GM12891 (cell line): ENCODE data around the gene ZNF438.

Source experiments
- DNase-seq: peaks from one replicate; pipeline ENCODE4 v3.0.0; 2011; ENCODE audit warnings: low spot score; ENCODE audit not compliant: insufficient read length
- FAIRE-seq: peaks from 2 replicates; lab custom pipeline; 2011; peaks lifted over from hg19 to GRCh38; lab: Jason Lieb, UNC
- PAX5 ChIP-seq: IDR thresholded peaks from 2 replicates; pipeline ENCODE4 v1.6.1; 2011; ENCODE audit warnings: low read length, moderate library complexity, mild to moderate bottlenecking; ENCODE audit not compliant: insufficient read depth, severe bottlenecking
- POLR2A ChIP-seq: IDR thresholded peaks from 2 replicates; pipeline ENCODE4 v1.6.1; 2011; ENCODE audit warnings: low read depth, low read length, control low read depth
- POLR2AphosphoS5 ChIP-seq: IDR thresholded peaks from 2 replicates; pipeline ENCODE4 v1.6.1; 2011; ENCODE audit warnings: low read depth, low read length, control low read depth
- POU2F2 ChIP-seq: IDR thresholded peaks from 2 replicates; pipeline ENCODE4 v1.6.1; 2011; ENCODE audit warnings: low read depth, mild to moderate bottlenecking, control low read depth, low read length, moderate library complexity
- SPI1 ChIP-seq: IDR thresholded peaks from 2 replicates; pipeline ENCODE4 v1.6.1; 2011; ENCODE audit warnings: low read depth, low read length, control low read depth
- TAF1 ChIP-seq: IDR thresholded peaks from 2 replicates; pipeline ENCODE4 v1.6.1; 2011; ENCODE audit warnings: low read depth, low read length, control low read depth

Gene ZNF438

DNA sequence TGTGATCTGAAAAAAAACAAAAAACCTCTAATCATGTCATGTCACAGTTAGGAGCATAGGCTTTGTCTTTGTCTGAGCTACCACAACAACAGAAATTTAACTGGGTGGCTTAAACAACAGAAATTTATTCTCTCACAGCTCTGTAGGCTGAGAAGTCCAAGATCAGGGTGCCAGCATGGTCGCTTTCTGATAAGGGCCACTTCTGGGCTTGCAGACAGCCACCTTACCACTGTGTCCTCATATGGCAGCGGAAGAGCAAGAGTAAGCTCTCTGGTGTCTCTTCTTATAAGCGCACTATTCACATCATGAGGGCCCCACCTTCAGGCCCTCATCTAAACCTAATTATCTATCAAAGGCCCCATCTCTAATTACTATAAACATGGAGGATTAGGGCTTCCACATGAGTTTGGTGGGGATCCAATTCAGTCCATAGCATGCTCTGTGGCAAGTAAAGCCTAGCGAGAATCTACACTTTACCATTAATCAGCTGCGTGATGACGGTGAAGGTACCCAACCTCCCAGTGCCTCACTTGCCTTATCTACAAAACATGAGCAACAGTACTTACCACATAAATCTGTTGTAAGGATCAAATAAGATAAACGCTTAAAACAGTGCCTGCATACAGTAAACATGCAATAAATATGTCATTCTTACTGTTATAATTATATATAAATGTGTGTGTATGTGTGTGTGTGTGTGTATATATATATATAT, 17.3 kb downstream of the ZNF438 start:
- DNase-seq (no peak), FAIRE-seq (no peak)
- TF ChIP-seq SPI1 = no peak
- TF ChIP-seq POU2F2 = no peak
- TF ChIP-seq TAF1 = no peak
- TF ChIP-seq POLR2A = no peak
- TF ChIP-seq POLR2AphosphoS5 = no peak
- TF ChIP-seq PAX5 = no peak

DNA sequence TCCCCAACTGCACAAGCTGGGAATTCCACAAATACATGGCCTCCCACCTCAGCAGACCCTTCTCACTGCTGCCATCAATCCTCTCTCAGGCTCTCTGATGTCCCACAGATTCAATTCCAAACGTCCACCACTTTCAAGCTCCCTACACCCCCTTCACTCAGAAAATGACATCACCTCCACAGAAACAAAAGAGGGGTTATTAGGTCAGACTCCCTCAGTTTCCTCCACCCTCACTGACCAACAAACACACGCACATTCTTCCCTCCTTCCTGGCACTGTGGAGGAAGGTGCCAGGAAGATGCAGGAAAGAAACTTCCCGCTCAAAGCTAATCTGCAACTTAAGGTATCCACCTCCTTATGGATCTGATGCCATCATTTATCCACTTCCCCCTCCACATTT, 18.3 kb downstream of the ZNF438 start:
- FAIRE-seq = no peak
- TF ChIP-seq SPI1 (no peak), POU2F2 (no peak), POLR2AphosphoS5 (no peak)
- no peak for DNase-seq

DNA sequence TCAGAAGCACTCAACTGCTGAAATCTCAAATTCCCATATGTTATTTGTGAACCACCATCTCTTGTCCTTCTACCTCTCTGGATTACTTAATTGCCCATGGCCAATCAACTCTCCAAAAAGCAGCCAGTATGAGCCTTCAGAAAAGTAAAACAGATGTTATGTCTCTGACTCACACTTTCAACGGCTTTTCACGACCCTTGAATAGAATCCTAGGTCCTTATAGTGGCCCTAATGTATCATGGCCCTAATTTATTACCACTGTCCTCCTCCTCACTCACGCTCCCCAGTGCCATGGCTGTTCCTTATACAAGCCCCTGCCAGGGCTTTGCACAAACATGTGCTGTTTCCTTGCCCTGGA, 20.0 kb downstream of the ZNF438 start:
- FAIRE-seq (no peak), DNase-seq (no peak)
- no peak for TF ChIP-seq POLR2AphosphoS5
- TF ChIP-seq POLR2A = no peak
- no peak for TF ChIP-seq TAF1
- TF ChIP-seq POU2F2 = no peak
- no peak for TF ChIP-seq SPI1
- TF ChIP-seq PAX5 = no peak

DNA sequence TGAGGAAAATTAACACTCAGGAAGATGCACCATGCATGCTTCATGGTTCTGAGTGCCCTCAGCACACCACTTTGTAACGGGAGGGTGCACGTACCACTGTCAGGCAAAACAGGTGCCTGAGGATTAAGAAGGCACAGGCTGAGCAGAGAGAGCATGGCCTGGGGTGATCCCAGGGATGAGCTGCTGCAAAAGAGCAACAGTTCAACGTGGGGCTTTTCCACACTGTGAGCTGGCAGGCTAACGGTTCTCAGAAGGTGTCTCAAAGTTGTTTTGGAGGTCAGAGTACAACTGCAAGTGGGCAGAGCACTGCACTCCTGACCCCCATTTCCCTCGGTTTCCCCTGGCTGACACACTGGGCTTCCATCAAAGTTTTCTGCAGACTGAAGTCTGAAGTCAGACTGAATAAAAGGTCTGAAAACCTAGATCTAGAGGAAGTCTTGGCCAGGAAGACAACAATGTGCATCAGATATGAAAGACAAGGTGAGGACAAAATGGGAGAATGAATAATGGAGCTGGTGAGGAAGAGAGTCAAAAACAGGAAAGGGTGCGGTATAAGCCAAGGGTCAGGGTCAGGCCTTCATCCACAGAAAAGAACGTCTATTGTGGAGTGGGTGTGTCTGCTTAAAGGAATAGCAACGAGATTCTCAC, 20.5 kb downstream of the ZNF438 start:
- DNase-seq = no peak
- no peak for TF ChIP-seq POLR2A
- TF ChIP-seq TAF1 = no peak
- TF ChIP-seq SPI1 = no peak
- TF ChIP-seq POU2F2 = no peak
- no peak for TF ChIP-seq PAX5
- no peak for TF ChIP-seq POLR2AphosphoS5
- FAIRE-seq = no peak

DNA sequence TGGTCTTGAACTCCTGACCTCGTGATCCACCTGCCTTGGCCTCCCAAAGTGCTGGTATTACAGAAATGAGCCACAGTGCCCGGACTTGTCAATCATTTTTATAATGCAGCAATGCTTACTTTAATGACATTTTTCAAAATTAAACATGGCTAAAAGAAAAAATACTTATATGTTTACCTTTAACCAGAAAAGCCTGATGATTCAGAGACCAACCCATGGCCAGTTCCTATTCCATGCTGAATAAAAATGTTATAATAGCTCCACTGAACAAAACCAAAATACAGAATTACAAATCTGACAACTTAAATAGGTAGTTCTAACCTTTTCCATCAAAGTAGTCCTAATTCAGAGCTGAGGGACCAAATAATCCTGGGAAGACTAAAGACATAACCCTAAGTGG, 21.6 kb downstream of the ZNF438 start:
- TF ChIP-seq POLR2A (no peak), TAF1 (no peak), SPI1 (no peak), PAX5 (no peak), POU2F2 (no peak), POLR2AphosphoS5 (no peak)
- FAIRE-seq = no peak
- no peak for DNase-seq

DNA sequence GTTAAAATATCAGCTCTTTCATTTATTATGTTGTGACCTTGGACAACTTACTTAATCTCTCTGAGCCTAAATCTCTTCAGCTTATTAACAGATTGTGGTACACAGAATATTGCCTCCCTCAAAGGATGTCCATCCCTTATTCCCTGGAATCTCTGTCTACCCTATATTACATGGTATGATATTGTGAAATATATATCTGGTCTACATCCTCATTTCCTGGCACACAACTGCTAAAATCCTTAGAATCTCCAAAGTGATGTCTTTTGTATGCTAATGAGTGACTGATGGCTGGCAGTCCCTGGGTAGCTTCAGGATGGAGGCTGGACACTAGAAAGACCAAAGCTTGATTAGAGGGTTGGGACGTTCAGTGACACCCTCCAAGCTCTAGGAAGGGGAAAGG, 25.8 kb downstream of the ZNF438 start:
- no peak for FAIRE-seq
- DNase-seq = no peak
- TF ChIP-seq POLR2AphosphoS5 (no peak), POU2F2 (no peak), TAF1 (no peak), PAX5 (no peak), SPI1 (no peak)

DNA sequence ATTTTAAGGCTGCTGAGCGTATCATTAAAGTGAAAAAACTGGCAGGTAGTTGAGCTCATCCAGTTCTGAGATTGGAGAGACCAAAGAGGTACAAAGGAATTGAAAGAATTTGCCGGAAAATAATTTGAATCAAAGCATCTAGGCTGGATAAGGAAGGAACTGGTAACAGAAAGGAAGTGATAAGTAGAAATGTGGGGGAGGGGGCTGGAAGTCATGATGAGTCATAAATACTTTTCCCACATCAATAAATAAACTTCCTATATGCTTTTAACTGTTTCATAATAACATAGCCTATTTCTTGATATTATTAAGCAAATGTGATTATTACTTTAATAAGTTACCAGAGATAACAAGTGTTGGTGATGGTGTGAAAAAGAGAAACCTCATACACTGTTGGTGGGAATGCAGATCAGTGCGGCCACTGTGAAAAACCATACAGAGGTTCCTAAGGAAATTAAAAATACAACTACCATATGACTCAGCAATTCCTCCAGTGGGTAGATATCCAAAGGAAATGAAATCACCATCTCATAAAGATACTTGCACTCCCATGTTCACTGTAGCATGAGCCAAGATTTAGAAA, 27.0 kb downstream of the ZNF438 start:
- TF ChIP-seq POLR2AphosphoS5 (no peak), TAF1 (no peak), POLR2A (no peak), SPI1 (no peak), PAX5 (no peak), POU2F2 (no peak)
- no peak for FAIRE-seq
- DNase-seq = no peak

DNA sequence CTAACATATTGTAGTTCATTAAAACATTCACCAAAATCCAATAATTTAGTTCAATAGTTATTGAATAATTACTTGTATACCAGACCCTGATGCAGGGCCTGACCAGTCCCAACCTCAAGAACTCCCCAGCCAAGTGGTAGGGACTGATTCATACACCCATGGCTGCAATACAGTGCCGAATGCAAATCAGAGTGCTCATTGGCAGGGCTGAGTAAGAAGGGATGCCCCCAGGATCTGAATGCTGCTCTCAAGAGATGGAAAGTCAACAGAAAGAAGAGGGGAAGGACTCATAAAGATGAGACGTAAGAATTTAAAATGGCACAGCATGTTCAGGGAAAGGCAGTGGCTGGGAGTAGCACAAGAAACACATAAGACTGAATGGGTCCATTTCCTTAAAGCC, 29.9 kb downstream of the ZNF438 start:
- TF ChIP-seq SPI1 (no peak), TAF1 (no peak), POLR2A (no peak), POU2F2 (no peak), POLR2AphosphoS5 (no peak)
- no peak for DNase-seq
- no peak for FAIRE-seq

DNA sequence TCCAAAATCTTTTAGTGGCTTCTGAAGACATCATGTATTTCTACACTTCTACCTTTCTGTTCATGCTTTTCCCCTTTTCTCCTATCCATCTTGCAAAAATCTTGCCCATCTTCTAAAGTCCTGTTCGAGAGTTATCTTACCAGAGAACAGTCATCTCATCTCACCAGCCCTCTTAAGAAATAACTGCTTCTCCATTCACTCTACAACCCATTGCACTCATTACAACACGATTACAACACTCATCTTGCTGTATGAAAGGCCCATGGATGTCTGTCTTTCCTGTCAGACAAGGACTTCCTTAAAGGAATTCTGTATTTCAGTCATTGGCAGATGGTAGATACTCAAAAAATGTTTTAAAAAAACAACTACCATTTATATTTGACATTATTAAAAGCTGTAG, 30.8 kb downstream of the ZNF438 start:
- DNase-seq (no peak), FAIRE-seq (no peak)
- TF ChIP-seq POLR2AphosphoS5 = no peak
- no peak for TF ChIP-seq TAF1
- no peak for TF ChIP-seq PAX5
- TF ChIP-seq SPI1 = no peak
- TF ChIP-seq POLR2A = no peak
- no peak for TF ChIP-seq POU2F2
